Epithelial cell of esophagus (primary cell): ENCODE data around the gene CPNE7.

Experiments used
- DNase-seq: peaks from one replicate; pipeline ENCODE4 v3.0.0; 2010; ENCODE audit warnings: low read depth
- H3K4me3 ChIP-seq: 2 replicates; pipeline ENCODE4 v1.5.1; 2011; ENCODE audit warnings: mild to moderate bottlenecking, low read length, control low read depth
- CTCF ChIP-seq: IDR thresholded peaks from 2 replicates; pipeline ENCODE4 v1.5.1; 2011; ENCODE audit warnings: low read depth, mild to moderate bottlenecking, low read length, control low read depth, inconsistent platforms; ENCODE audit not compliant: insufficient read depth; ENCODE audit errors: missing control alignments

CPNE7 gene

DNA sequence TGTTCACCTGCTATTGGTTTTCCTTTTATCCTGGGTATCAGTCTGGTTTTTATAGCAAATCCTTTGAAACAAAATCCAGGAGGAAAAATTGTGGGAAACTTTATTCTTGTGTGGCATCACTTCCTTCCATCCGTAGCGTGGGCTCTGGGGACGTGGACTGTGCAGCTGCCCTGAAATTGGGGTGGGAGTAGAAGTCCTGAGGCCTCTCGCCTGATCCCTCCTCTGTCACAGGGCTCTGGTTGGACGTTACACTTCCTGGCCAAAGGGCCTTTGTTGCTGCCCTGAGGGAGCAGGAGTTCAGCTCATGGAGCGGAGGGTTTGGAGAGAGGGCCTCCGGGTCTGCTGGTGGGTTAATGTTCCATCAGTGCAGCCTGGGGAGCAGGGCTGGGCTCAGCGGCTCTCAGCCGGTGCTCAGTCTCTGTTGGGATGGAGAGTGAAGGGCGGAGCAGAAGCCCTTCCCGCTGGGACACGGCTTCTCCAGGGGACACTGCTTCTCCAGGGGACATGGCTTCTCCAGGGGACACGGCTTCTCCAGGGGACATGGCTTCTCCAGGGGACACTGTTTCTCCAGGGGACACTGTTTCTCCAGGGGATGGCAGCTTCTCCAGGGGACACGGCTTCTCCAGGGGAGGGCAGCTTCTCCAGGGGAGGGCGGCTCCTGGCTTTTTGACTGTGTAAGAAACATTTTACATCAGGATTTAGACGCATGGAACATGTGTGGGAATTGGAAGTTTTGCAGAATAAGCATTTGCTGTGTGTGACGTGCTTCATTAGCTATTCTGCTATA, 30.3 kb upstream of the CPNE7 start:
- no peak for DNase-seq
- TF ChIP-seq CTCF: no peak

GRCh38 chr16:89545831-89546574, 29.6 kb upstream of the CPNE7 start:
- TF ChIP-seq CTCF: no peak
- no peak for DNase-seq
- H3K4me3 ChIP-seq: no peak overlapping the region

More for the DNA sequence above, 30.3 kb upstream of the CPNE7 start:
- no peak overlapping the region for H3K4me3 ChIP-seq

DNA sequence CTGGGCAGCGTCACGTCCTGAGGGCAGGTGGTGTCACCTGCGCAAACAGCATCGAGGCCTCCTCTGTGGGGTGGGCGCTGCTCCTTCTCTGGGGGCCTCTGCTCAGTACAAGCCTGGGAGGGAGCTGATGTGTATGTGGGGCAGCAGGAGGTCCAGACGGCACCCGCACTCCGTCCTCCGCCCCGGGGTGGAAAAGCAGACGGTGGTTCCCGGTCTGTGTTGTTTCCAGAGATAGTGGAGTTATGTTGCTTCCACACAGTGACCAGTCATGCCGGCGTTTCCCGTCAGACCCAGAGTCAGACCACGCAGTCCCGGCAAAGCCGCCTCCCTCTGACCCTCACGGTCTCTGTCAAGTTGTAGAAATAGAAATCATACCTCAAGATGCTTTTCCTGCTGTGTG, 28.8 kb upstream of the CPNE7 start:
- H3K4me3 ChIP-seq: no peak overlapping the region
- no peak for DNase-seq
- TF ChIP-seq CTCF: no peak

DNA sequence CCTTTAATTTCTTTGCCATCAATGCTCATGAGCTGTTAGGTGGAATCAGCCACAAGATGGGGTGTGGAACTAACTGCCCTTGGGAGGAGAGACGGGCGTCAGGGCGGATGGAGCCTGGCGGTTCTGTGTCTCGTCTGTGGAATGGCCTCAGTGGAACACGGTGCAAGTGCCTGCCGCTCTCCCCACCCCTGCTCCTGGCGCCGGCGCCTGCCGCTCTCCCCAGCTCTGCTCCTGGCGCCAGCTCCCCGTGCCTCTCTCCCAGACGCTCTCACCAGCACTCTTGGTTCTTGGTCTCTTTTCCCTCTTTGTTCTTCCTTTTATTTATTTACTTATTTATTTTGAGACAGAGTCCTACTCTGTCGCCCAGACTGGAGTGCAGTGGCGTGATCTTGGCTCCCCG, 28.3 kb upstream of the CPNE7 start:
- H3K4me3 ChIP-seq: no peak overlapping the region
- DNase-seq: no peak
- TF ChIP-seq CTCF: no peak

DNA sequence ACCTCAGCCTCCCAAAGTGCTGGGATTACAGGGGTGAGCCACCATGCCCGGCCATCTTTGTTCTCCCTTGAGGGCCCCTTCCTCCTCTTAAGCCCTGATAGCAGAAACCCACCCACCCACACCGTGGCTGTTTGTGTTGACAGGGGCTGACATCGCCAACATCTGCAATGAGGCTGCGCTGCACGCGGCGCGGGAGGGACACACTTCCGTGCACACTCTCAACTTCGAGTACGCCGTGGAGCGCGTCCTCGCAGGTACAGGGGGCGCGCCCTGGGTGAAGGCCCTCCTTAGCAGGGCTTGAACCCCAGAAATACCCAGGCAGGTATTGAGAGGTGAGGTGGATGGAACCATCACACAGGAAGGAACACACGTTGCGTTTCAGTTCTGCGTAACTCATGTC, 27.7 kb upstream of the CPNE7 start:
- H3K4me3 ChIP-seq: no peak overlapping the region
- no peak for TF ChIP-seq CTCF
- no peak for DNase-seq

DNA sequence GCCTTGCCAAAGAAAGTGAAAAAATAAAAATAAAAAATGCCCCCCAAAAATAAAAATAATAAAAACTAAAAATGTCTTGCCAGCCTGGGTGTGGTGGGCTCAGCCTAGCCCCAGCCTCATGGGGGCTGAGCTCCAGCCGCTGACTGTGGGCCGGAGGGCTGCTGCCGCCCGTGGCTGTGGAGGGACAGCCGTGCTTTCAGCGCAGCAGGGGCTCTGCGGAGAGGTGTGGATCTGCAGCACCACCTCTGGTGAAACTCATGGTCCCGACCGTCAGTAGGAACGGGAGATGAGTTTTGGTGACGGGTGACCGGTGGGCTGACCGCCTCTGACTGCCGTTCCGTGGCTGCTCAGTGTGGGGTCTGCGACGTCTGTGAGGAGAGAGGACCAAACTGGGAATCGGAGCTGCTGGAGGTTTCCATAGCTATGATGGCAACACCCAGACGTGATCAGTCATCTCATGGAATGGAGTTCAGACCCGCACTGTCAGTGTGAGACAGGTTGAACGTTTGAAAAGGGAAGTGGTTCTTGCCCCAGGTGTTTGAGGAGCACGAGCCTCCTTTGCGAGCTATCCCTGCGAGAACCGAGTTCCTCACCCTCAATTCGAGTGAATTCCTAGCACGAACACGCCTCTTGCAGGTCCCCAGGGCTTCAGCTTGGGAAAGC, 27.1 kb upstream of the CPNE7 start:
- no peak for DNase-seq
- TF ChIP-seq CTCF: no peak
- no peak overlapping the region for H3K4me3 ChIP-seq
